Epithelial cell of prostate (primary cell): ENCODE data around the gene CNOT6.
"Not testable (repeated sequence)": the region's sequence is repeated elsewhere in the genome, so short reads cannot be mapped to it uniquely, and the experiment has no call there.

Experiments used
- DNase-seq: peaks from one replicate; pipeline ENCODE4 v3.0.0-alpha.2; 2011; ENCODE audit warnings: low read depth, low spot score
- H3K27ac ChIP-seq: fragments of 450-650 bp; 2 replicates; pipeline ENCODE4 v1.5.1; 2017; ENCODE audit warnings: mild to moderate bottlenecking

CNOT6 gene

DNA sequence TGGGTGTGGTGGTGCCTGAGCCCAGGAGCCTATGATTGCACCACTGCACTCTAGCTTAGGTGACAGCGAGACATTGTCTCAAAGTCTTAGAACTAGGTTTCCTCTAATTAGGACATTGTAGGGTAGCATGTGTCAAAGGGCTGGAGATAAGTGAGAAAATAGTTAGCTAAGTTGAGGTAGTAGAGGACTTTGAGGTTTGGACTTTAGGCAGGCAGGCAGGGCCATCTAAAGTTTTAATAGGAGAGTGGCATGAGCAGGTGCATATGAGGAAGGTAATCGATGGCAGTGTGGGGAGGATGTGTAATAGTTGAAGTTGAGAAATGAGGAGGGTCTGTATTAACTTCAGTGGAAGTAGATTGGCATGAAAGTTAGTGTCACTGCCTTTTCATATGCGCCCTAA, 21.1 kb downstream of the CNOT6 start:
- no peak overlapping the region for H3K27ac ChIP-seq

DNA sequence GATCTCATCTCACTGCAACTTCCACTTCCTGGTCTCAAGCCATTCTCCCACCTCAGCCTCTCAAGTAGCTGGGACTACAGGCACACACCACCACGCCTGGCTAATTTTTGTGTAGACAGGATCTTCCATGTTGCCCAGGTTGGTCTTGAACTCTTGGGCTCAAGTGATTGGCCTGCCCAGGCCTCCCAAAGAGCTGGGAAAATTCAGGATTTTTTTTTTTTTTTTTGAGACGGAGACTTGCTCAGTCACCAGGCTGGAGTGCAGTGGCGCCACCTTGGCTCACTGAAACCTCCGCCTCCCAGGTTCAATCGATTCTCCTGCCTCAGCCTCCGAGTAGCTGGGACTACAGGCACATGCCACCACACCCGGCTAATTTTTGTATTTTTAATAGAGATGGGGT, 21.8 kb downstream of the CNOT6 start:
- not testable (repeated sequence) for H3K27ac ChIP-seq, DNase-seq

More for the DNA sequence above, 21.1 kb downstream of the CNOT6 start:
- no peak for DNase-seq

DNA sequence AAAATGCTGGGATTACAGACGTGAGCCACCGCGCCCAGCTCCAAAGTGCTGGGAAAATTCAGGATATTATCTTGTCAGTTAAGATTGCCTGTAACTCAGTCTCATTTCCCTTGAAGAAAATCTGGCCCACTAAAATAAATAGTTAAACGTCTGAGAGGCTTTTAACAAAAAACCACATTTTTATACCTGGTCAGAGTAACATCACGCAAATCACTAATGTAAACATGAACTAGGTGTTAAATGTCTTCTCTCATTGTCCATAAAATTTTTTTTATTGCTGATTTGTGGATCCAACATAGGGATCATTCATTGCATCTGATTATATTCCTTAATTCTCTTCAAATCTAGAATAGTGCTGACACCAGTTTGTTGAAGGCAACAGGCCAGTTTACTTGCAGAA, 22.3 kb downstream of the CNOT6 start:
- no peak for DNase-seq
- no peak overlapping the region for H3K27ac ChIP-seq

DNA sequence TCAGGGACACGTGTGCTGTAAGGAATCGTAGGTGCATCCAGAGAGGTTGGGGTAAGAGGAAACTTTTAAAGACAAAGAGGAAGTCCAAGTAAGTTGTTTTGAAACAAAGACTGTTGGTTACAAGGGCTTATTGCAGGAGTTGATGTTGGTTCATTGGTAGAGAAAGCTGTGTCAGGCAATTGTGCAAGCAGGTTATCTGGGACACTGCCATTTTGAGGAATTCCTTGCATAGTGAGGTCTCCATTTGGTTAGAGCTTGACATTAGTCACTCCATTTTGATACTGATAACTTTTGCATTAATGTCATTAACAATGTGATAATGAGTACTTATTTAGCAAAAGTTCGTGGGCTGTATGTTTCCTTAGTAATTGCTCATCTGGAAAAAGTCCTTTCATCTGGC, 24.9 kb downstream of the CNOT6 start:
- no peak for DNase-seq
- H3K27ac ChIP-seq = no peak overlapping the region

DNA sequence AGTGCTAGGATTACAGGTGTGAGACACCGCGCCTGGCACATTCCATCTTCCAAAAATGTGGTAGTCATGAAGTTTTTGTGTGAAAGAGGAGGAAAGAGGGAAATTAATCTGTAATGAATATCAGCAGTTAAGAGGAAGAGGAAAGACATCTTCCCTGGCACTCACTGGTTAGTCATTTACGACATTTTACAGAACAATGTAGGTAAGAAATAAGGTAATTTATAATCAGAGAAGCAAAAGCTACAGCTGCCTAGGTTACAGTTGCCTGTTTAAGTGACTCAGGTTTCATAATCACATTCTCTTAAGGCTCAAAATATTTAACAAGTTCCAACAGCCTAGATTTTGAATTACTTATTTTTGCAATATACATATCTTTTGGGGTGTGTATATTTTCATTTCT, 26.9 kb downstream of the CNOT6 start:
- no peak for DNase-seq
- H3K27ac ChIP-seq = peak overlapping the region; percentile 61

DNA sequence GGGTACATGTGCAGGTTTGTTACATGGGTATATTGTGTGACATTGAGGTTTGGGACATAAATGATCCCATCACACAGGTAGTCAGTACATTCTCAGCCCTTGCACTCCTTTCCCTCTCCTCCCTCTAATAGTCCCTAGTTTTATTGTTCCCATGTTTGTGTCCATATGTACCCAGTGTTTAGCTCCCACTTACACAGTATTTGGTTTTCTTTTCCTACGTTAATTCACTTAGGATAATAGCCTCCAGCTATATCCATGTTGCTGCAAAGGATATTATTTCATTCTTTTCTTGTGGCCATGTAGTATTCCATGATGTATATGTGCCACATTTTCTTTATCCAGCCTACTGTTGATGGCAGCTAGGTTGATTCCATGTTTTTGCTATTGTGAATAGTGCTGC, 27.4 kb downstream of the CNOT6 start:
- H3K27ac ChIP-seq = peak overlapping the region; percentile 61
- DNase-seq = no peak

DNA sequence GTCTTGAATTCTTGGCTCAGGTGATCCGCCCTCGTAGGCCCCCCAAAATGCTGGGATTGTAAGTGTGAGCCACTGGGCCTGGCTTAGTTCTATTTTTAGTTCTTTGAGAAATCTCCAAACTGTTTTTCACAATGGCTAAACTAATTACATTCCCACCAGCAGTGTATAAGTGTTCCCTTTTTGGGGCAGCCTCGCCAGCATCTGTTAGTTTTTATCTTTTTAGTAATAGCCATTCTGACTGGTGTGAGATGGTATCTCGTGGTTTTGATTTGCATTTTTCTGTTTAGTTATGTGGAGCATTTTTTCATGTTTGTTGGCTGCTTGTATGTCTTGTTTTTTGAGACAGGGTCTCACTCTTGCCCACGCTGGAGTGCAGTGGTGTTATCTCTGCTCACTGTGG, 28.2 kb downstream of the CNOT6 start:
- H3K27ac ChIP-seq = no peak overlapping the region
- no peak for DNase-seq

DNA sequence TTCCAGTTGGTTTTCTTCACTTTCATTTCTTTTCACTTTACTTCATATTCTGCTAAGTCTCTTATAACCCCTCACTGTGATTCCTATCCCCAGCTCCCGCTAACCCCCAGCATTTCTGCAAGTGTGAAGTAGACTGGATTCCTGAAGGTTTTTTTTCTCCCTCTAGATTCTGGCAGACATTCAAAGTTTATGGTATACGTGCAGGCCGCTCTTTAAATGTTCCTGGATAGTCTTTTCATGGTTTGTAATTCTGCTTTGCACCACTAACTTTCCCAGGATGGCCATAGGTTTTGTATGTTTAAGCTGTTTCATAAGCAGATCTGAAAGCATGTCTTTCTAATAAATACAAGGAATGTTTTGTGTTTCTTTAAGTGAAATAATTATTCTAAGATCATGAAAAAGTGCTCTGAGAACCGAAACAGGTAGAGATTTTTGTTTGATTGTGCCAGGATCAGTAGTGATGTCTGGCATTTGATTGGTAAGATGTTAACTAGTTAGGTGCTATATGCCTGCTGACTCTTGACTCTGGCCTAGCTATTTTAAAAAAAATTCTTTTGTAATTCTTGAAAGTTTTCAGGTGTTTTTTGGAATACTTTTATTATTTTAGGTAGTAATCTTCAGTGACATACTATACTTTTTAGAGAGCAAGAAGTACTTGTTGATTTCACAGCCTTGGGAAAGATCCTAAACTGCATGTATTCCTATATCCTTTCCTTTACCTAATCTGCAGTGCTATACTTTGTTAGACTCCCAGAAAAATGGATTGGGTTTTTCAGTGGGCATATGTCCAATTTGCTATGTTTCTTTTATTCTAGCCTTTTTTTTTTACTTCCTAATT, 29.7 kb downstream of the CNOT6 start:
- no peak overlapping the region for H3K27ac ChIP-seq
- no peak for DNase-seq

DNA sequence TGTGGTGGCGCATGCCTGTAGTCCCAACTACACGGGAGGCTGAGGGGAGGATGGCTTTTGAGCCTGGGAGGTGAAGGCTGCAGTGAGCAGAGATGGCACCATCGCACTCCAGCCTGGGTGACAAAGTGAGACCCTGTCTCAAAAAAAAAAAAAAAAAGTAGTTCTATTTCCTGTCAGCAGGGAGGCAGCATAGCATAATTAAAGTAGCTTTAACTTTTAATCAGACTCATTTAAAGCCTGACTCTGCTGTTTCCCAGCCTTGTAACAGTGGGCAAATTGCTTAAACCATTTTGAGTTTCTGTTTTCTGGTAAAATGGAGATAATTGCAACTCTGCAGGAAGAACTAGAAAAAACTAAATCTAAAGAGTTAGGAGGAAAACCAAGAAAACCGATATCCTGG, 31.2 kb downstream of the CNOT6 start:
- DNase-seq = no peak
- H3K27ac ChIP-seq = no peak overlapping the region

DNA sequence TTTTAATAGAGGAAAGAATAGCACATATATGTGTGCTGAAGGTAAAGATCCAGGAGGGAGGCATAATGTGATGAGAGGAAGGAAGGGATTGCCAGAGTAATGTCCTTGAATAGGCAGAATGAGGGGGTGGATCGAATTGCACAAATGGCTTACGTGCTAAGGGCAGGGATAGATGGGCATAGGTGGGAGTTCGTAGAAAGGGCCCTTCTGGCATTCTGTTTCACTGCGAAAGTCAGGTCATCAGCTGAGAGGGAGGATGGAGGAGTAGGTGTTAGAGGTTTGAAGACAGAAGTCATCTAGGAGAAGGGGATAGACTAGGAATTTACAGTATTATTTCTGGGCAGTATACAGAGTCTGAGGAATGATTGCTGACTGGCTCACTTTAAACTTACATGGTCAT, 32.1 kb downstream of the CNOT6 start:
- DNase-seq = no peak
- no peak overlapping the region for H3K27ac ChIP-seq

DNA sequence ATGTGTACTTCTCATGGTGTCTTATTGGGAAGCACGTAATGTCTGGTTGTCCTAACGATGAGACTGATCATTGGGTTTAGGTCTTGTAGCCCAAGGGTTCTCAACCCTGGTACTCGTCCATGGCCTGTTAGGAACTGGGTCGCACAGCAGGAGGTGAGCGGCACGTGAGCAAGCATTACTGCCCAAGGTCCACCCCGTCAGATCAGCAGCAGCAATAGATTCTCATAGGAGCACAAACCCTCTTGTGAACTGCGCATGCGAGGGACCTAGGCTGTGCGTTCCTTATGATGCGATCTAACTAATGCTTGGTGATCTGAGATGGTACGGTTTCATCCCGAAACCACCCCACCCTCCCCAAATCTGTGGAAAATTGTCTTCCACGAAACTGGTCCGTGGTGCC, 33.5 kb downstream of the CNOT6 start:
- no peak overlapping the region for H3K27ac ChIP-seq
- DNase-seq = no peak

DNA sequence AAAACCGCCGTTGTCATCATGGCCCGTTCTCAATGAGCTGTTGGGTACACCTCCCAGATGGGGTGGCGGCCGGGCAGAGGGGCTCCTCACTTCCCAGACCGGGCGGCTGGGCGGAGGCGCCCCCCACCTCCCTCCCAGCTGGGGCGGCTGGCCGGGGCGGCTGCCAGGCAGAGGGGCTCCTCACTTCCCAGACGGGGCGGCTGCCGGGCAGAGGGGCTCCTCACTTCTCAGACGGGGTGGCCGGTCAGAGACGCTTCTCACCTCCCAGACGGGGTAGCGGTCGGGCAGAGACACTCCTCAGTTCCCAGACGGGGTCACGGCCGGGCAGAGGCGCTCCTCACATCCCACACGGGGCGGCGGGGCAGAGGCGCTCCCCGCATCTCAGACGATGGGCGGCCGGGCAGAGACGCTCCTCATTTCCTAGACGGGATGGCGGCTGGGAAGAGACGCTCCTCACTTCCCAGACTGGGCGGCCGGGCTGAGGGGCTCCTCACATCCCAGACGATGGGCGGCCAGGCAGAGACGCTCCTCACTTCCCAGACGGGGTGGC, 36.9 kb downstream of the CNOT6 start:
- not testable (repeated sequence) for H3K27ac ChIP-seq, DNase-seq

DNA sequence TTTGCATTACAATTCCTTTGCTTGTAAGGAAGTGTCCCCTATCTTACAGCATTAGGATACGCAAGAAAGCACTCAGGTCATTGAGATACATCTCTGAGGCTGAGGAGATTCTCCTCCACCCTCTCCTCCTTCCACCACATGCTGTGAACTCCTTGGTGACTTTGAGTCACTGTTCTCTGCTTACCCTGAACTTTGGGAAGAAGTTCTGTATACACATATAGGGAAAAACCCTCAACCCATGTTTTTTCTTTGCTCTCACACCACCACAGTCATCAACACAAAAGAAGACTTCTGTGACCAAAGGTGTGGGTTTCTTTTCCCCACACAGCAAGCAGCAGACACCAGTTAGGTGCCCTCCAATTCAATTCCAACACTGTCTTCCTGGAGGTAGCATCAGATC, 38.1 kb downstream of the CNOT6 start:
- no peak overlapping the region for H3K27ac ChIP-seq
- DNase-seq = no peak

DNA sequence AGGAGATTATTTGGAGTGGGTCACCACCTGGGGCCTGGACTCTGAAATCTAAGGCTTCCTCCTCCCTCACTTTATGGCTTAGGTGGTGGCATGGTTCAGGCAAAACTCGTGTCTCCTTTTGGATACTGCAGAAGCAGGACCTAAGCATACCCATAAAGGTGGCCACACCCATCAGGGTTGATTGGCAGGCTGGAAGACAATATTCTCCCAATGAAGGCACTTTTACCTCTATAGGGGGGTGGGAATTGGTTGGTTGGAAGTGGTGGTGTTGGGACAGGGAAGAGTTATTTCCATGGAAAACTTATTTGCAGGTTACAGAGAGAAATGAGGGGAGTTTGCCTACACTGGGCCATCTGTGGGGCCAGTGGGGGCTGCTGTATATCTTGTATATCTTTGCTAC, 39.7 kb downstream of the CNOT6 start:
- H3K27ac ChIP-seq = no peak overlapping the region
- DNase-seq = no peak

DNA sequence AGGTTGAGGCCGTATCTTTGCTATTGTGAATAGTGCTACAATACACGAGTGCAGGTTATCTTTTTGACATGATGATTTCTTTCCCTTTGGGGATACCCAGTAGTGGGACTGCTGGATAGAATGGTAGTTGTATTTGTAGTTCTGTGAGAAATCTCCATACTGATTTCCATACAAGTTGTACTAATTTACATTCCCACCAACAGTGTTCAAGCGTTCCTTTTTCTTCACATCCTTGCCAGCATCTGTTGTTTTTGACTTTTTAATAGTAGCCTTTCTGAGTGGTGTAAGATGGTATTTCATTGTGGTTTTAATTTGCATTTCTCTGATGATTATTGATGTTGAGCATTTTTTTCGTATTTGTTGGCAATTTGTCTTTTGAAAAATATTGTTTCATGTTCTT, 41.4 kb downstream of the CNOT6 start:
- DNase-seq = no peak
- H3K27ac ChIP-seq = no peak overlapping the region

DNA sequence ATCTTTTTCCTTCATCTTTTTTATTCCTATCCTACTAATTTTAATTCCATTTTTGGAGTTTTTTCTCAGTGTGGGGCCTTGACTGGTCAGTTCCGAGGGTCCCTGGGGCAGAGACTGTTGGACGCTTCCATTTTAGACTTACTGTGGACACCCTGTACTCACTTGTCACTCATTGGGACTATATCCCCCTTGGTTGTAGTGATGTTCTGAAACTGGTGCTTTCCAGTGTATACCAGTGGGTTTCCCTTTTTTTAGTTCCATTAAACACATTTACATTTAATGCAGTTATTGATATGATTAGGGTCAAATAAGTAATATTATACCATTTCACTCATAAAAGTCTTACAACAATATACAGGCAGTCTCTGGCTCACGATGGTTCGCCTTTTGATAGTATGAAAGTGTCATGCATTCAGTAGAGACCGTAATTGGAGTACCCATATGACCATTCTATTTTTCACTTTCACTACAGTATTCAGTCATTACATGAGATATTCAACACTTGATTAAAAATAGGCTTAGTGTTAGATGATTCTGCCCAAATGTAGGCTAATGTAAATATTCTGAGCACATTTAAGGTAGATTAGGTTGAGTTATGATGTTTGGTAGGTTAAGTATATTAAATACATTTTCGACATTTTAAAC, 46.0 kb downstream of the CNOT6 start:
- H3K27ac ChIP-seq = no peak overlapping the region
- no peak for DNase-seq

DNA sequence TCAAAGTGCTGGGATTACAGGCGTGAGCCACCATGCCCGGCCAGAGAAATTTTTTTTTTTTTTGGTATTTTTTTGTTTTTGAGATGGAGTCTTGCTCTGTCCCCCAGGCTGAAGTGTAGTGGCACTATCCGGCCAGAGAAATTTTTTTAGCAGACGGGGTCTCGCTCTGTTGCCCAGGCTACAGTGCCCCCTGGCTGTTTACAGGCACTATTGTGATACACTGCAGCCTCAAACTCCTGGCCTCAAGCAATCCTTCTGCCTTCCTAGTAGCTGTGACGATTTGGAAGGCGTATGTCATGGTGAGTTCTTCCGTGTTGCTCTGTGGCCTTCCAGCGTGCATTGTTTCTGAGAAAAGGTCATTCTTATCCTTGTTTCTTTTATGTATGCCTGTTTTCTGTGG, 47.5 kb downstream of the CNOT6 start:
- no peak for DNase-seq
- no peak overlapping the region for H3K27ac ChIP-seq

DNA sequence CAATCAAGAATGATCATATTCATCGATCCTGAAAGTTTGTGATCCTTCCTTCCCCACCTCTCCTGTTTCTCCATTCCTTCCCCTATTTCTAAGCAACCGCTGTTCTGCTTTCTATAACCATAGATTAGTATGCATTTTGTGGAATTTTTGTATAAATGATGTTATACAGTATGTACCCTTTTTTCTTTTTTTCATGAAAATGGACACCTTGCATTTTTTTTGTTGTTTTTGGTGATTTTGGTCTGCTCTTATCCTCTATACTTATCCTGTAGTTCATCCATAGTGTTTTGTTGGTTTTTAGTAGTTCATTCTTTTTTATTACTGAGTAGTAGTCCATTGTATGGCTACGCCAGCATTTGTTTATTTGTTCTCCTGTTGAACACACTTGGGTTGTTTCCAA, 51.1 kb downstream of the CNOT6 start:
- no peak for DNase-seq
- no peak overlapping the region for H3K27ac ChIP-seq

DNA sequence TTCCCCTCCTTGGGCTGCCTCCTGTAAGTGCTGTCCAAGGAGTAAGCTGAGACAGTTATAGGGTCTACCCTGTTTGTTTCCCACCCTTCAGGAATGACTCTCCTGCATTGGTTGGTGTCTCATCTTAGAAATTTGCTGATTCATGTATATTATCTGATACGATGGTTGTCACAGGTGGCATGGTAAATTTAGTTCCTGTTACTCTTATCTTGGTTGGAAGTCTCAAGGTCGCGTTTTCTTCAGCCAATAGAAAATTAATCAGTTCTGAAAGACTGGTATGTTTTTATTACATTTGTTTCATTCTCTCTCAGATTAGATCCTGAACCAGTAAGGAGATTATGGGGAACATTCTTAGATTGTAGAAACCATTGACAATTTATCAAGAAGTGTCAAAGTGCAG, 54.4 kb downstream of the CNOT6 start:
- no peak overlapping the region for H3K27ac ChIP-seq
- no peak for DNase-seq

DNA sequence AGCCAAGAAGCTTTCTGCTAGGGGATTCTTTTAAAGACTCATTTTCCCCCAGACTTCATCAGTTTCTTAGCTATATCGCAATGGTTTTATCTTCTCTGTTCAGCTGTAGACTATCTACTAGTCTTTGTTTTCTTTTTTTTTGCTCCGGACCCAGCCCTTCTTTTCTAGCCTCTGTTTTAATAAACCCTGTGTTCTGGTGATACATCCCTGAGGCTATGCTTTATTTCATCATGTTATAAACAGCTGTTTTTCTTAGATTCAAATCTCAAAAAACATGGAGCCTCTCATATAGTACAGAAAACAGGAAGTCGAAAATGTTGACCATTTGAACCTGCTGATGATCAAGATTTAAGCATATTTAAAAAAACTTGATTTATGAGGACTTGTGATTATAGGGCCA, 59.4 kb downstream of the CNOT6 start:
- no peak for DNase-seq
- H3K27ac ChIP-seq = no peak overlapping the region

DNA sequence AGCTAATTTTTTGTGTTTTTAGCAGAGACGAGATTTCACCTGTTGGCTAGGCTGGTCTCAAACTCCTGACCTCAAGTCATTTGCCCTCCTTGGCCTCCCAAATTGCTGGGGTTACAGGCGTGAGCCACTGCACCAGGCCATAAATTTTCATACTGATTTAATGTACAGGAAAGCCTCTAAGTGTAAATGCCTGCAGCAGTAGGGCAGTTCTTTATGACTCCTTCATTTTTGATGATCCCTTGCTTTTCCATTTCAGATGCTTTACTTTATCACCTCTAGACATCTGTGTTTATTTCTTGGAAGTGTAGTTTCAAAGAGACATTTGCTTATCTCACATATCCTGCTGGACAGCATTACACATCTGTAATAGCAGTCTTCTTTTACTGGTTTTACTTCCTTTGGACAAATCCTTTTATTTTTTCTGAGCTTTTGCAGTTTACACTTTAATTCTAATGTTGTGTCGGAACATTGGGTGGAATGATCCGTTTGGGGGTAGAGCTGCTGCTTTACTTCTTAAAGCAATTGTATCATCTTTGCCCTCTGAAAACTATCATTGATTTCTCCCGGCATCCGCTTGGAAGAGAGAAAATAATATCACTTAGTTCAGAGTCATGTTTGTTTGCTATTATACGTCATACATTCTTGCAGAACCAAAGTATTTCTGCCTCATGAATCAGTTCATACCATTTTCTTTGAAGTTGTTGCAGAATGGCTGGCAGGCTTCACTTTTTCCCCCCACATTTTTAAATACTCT, 61.2 kb downstream of the CNOT6 start:
- DNase-seq = no peak
- no peak overlapping the region for H3K27ac ChIP-seq
